GM21737 (cell line): ENCODE results near the gene ZNF567.

Experiments used
- ATAC-seq: cut with Tn5 transposase; IDR thresholded peaks from one replicate; pipeline ENCODE4 v1.9.1; 2021; ENCODE audit warnings: mild to moderate bottlenecking, moderate library complexity; ENCODE audit not compliant: unreplicated experiment

The ZNF567 gene

DNA sequence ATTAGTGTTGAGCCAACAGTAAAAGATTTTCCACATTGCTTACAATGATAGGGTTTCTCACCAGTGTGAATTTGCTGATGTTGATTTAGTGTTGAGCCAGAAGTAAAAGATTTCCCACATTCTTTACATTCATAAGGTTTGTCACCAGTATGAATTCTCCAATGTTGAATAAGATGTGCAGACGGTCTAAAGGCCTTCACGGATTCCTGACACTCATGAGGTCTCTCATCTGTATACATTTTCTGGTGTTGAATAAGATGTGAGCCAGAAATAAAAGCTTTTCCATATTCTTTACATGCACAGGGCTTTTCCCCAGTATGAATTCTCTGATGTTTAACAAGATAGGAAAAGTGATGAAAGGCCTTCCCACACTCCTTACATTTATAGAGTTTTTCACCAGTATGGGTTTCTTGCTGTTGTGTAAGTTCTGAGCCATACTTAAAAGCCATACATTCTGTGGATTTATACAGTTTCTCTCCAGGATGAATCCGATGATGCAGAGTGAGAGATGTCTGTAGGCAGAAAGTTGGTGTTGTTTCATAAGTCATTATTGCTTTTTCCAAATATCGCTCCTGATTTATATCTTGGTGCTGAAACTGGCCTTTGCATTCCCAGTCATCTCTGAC, 62.8 kb downstream of the ZNF567 start:
- ATAC-seq = no peak
